H1 (cell line): Measurements from ENCODE around the gene DDX43. TPM values are rescaled to one million over a fixed set of nuclear protein-coding genes. Genes with fewer than 3 reads are reported as not detected.

Experiments used
- CTCF ChIA-PET: fragments of 300-600 bp; sonication (Branson Sonifier 250); formaldehyde crosslinking; loops from one replicate; lab custom pipeline; 2021; ENCODE audit not compliant: partially characterized antibody; lab: Charles Lee
- POLR2A ChIA-PET: fragments of 300-600 bp; sonication (Branson Sonifier 250); formaldehyde crosslinking; loops from one replicate; lab custom pipeline; 2021; ENCODE audit warnings: inconsistent platforms; ENCODE audit not compliant: partially characterized antibody; lab: Charles Lee
- DNase-seq, 2 experiments: peaks; one replicate each; pipeline versions ENCODE4 v3.0.0 to v3.0.0-alpha.2; 2010 to 2022; ENCODE audit warnings: low spot score in 2 of 2, low read depth in 1 of 2, mixed read lengths in 1 of 2
- FAIRE-seq: peaks from 2 replicates; lab custom pipeline; 2011; peaks lifted over from hg19 to GRCh38; lab: Jason Lieb, UNC
- H2AFZ ChIP-seq: 2 replicates; pipeline ENCODE4 v1.8.1; 2012; ENCODE audit warnings: low read length, inconsistent platforms
- H2AK5ac ChIP-seq: 2 replicates; pipeline ENCODE4 v1.6.1; 2013; ENCODE audit warnings: low read depth, low read length
- H2BK120ac ChIP-seq: replicated peaks from 2 replicates; pipeline ENCODE3; 2013; ENCODE audit warnings: low read depth, low read length, inconsistent platforms
- H2BK12ac ChIP-seq: 2 replicates; pipeline ENCODE4 v1.6.1; 2013; ENCODE audit warnings: low read depth, low read length
- H2BK15ac ChIP-seq: 2 replicates; pipeline ENCODE4 v1.6.1; 2013; ENCODE audit warnings: low read length
- H2BK20ac ChIP-seq: 2 replicates; pipeline ENCODE4 v1.6.1; 2013; ENCODE audit warnings: low read length
- H2BK5ac ChIP-seq: 2 replicates; pipeline ENCODE4 v1.6.1; 2013; ENCODE audit warnings: low read depth, low read length
- H3K14ac ChIP-seq: 2 replicates; pipeline ENCODE4 v1.6.1; 2013; ENCODE audit warnings: inconsistent platforms; ENCODE audit not compliant: insufficient read length
- H3K18ac ChIP-seq: 2 replicates; pipeline ENCODE4 v1.6.1; 2013; ENCODE audit warnings: low read length; ENCODE audit errors: extremely low read depth
- H3K23ac ChIP-seq: 2 replicates; pipeline ENCODE4 v1.6.1; 2013; ENCODE audit warnings: inconsistent platforms; ENCODE audit not compliant: insufficient read length
- H3K23me2 ChIP-seq: 2 replicates; pipeline ENCODE4 v1.6.1; 2013; ENCODE audit warnings: low read depth, low read length
- H3K27ac ChIP-seq: 2 replicates; pipeline ENCODE4 v1.6.1; 2011; ENCODE audit warnings: low read depth, low read length, inconsistent platforms
- H3K27me3 ChIP-seq, 4 experiments: replicated peaks in 1 of 4; 1 replicate in 1 of 4; 2 replicates in 3 of 4; pipeline versions ENCODE4 v1.6.1 to v1.8.1; 2011 to 2013; ENCODE audit warnings: low read length in 3 of 4, mild to moderate bottlenecking in 3 of 4, inconsistent platforms in 2 of 4, mixed read lengths in 2 of 4, moderate library complexity in 1 of 4; ENCODE audit not compliant: control insufficient read depth in 3 of 4, insufficient read depth in 3 of 4; ENCODE audit errors: extremely low read depth in 1 of 4
- H3K36me3 ChIP-seq, 4 experiments: 2 replicates each; pipeline versions ENCODE4 v1.6.1 to v1.8.1; 2011 to 2013; ENCODE audit warnings: mild to moderate bottlenecking in 4 of 4, low read length in 3 of 4, moderate library complexity in 2 of 4, control low read depth in 1 of 4, inconsistent platforms in 1 of 4; ENCODE audit not compliant: insufficient read depth in 4 of 4, control insufficient read depth in 2 of 4
- H3K4ac ChIP-seq: replicated peaks from 2 replicates; pipeline ENCODE3; 2013; ENCODE audit warnings: low read length, low read depth, mixed read lengths, inconsistent platforms; ENCODE audit not compliant: insufficient read length
- H3K4me1 ChIP-seq, 4 experiments: replicated peaks in 1 of 4; 1 replicate in 1 of 4; 2 replicates in 3 of 4; pipeline versions ENCODE4 v1.6.1 to v1.8.1; 2011 to 2013; ENCODE audit warnings: low read length in 3 of 4, inconsistent platforms in 2 of 4, mixed read lengths in 1 of 4; ENCODE audit not compliant: insufficient read depth in 4 of 4, control insufficient read depth in 3 of 4
- H3K4me2 ChIP-seq, 2 experiments: 2 replicates each; pipeline versions ENCODE4 v1.6.1 to v1.8.1; 2011 to 2013; ENCODE audit warnings: low read depth in 2 of 2, low read length in 2 of 2, control low read depth in 1 of 2, inconsistent platforms in 1 of 2, mild to moderate bottlenecking in 1 of 2; ENCODE audit not compliant: insufficient read depth in 1 of 2
- H3K4me3 ChIP-seq, 4 experiments: fragments of 200-600, 300-600 bp in 1 of 4; sonication (generic), shearing (Covaris generic), sonication (Bioruptor Twin) in 1 of 4; 2 replicates each; pipeline versions ENCODE4 v1.5.1 to v1.8.1; 2011 to 2016; ENCODE audit warnings: low read length in 4 of 4, low read depth in 3 of 4, control low read depth in 2 of 4, inconsistent platforms in 2 of 4, mild to moderate bottlenecking in 2 of 4, mixed read lengths in 1 of 4, moderate library complexity in 1 of 4; ENCODE audit not compliant: insufficient read depth in 2 of 4; ENCODE audit errors: extremely low read depth in 1 of 4
- H3K56ac ChIP-seq: replicated peaks from 2 replicates; pipeline ENCODE3; 2013; ENCODE audit warnings: low read depth, mild to moderate bottlenecking, mixed read lengths, low read length, inconsistent platforms; ENCODE audit not compliant: insufficient read length
- H3K79me1 ChIP-seq: 2 replicates; pipeline ENCODE4 v1.6.1; 2013; ENCODE audit warnings: low read depth, low read length, control low read depth
- H3K79me2 ChIP-seq, 2 experiments: 2 replicates each; pipeline versions ENCODE4 v1.6.1 to v1.8.1; 2012 to 2013; ENCODE audit warnings: low read length in 2 of 2, mild to moderate bottlenecking in 2 of 2, inconsistent platforms in 1 of 2; ENCODE audit not compliant: insufficient read depth in 2 of 2, control insufficient read depth in 1 of 2
- H3K9ac ChIP-seq, 4 experiments: replicated peaks in 1 of 4; 1 replicate in 1 of 4; 2 replicates in 3 of 4; pipeline versions ENCODE4 v1.6.1 to v1.8.1; 2011 to 2013; ENCODE audit warnings: low read depth in 3 of 4, low read length in 3 of 4, control low read depth in 2 of 4, mild to moderate bottlenecking in 2 of 4, moderate library complexity in 2 of 4, inconsistent platforms in 1 of 4; ENCODE audit errors: extremely low read depth in 1 of 4
- H3K9me3 ChIP-seq, 2 experiments: 2 replicates each; pipeline versions ENCODE4 v1.6.1 to v1.8.1; 2012 to 2013; ENCODE audit warnings: mild to moderate bottlenecking in 2 of 2, moderate library complexity in 2 of 2, control low read depth in 1 of 2, inconsistent platforms in 1 of 2, low read depth in 1 of 2, low read length in 1 of 2, mixed read lengths in 1 of 2; ENCODE audit not compliant: insufficient read depth in 2 of 2
- H4K20me1 ChIP-seq, 2 experiments: replicated peaks in 1 of 2; 2 replicates each; pipeline versions ENCODE3 to v1.8.1; 2011 to 2013; ENCODE audit warnings: inconsistent platforms in 2 of 2, low read length in 2 of 2, mild to moderate bottlenecking in 1 of 2; ENCODE audit not compliant: insufficient read depth in 2 of 2, control insufficient read depth in 1 of 2
- H4K5ac ChIP-seq: 2 replicates; pipeline ENCODE4 v1.6.1; 2013; ENCODE audit warnings: low read length, low read depth, mixed read lengths, inconsistent platforms; ENCODE audit not compliant: insufficient read length
- H4K8ac ChIP-seq: 2 replicates; pipeline ENCODE4 v1.8.0; 2013; ENCODE audit warnings: mild to moderate bottlenecking, moderate library complexity, low read length, inconsistent platforms; ENCODE audit not compliant: insufficient read depth; ENCODE audit errors: extremely low read depth
- H4K91ac ChIP-seq: replicated peaks from 2 replicates; pipeline ENCODE3; 2013; ENCODE audit warnings: low read length, mixed read lengths, inconsistent platforms; ENCODE audit not compliant: insufficient read length
- CHD1 ChIP-seq: IDR thresholded peaks from 2 replicates; pipeline ENCODE4 v1.6.1; 2012; ENCODE audit warnings: low read depth, low read length, improper control_type of control experiment
- SUZ12 ChIP-seq: fragments of 200-600 bp; sonication (generic); IDR thresholded peaks from 2 replicates; pipeline ENCODE4 v1.6.1; 2012; ENCODE audit warnings: mild to moderate bottlenecking, inconsistent platforms, low read length, moderate library complexity, mixed read lengths
- TCF12 ChIP-seq: IDR thresholded peaks from 2 replicates; pipeline ENCODE4 v1.6.1; 2011; ENCODE audit warnings: low read depth, mild to moderate bottlenecking, low read length
- YY1 ChIP-seq: IDR thresholded peaks from 2 replicates; pipeline ENCODE4 v1.6.1; 2011; ENCODE audit warnings: low read depth, mild to moderate bottlenecking, low read length
- WGBS, 2 experiments: shearing (Covaris generic) in 1 of 2; methylation state at CpG; one replicate each; pipeline versions ENCODE4 v1.1.6 to v1.1.7; 2013 to 2015; ENCODE audit warnings: low lambda C conversion rate in 2 of 2, mixed read lengths in 2 of 2, inconsistent platforms in 1 of 2, low coverage in 1 of 2, missing lambda C conversion rate in 1 of 2; ENCODE audit not compliant: insufficient replicate concordance in 2 of 2, insufficient coverage in 1 of 2, insufficient read length in 1 of 2; ENCODE audit errors: extremely low coverage in 1 of 2, missing lambda C conversion rate in 1 of 2; 5-methylcytosine and 5-hydroxymethylcytosine counted together
- polyA plus RNA-seq, 7 experiments: library from polyadenylated mRNA; depleted of rRNA in 3 of 7; stranded (reverse) in 5 of 7; unstranded in 2 of 7; fragments of >200 nt in 5 of 7; fragments of 200-250 nt in 2 of 7; gene quantifications; 1 replicate in 5 of 7; 2 replicates in 1 of 7; 4 replicates in 1 of 7; pipeline versions ENCODE4 v1.2.1 to v1.2.3, GENCODE V29; 2011 to 2013; ENCODE audit warnings: missing spikeins in 2 of 7, mixed read lengths in 2 of 7
- total RNA-seq: library from RNA; stranded (reverse); fragmentation: NEBNext Ultra II Directional; extraction: Animal tissue kit (Norgen Biotek cat#: 25700); gene quantifications from 2 replicates; pipeline ENCODE4 v1.2.1, GENCODE V29; 2021

DDX43 gene
- total and polyA plus RNA-seq, 2 of the 8 experiments (the other 6 are each of a cell fraction or from before 2014, with no cell fraction given): 0.05 TPM; not detected in 1

DNA sequence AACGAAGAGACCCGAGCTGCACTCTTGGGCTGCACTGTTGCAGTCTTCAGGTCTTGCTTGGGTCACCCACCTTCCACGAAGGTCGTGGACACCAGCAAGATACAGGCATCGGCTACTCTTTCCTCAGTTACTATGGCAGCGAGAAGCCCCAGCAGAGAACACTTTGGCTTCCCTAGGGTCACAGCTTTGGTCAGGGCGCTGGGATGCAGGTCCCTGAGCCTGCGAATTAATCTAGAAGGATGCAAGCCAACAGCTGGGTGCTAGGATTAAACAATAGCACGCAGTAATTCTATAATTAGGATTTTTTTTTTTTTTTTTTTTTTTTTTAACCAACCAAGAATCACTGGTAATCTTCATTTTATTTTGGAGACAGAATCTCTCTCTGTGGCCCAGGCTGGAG, 30.1 kb upstream of the DDX43 start:
- H3K23ac ChIP-seq: no peak overlapping the region
- ChIA-PET POLR2A (interaction anchor here (0.9 kb wide), 1 partner anchor 155 kb away, joined by 3 read pairs; no protein-coding TSS in a partner anchor), CTCF (interaction anchor here (1.4 to 2.4 kb wide), 5 partner anchors 12 to 56 kb away, joined by 3 to 12 read pairs (median 6); no protein-coding TSS in a partner anchor)
- no peaks in the 10 kb centered on the region for H4K20me1 ChIP-seq
- DNase-seq: no peak
- no peaks in the 10 kb centered on the region; a peak in 1 of 4 replicates for H3K9me3 ChIP-seq
- H2AK5ac ChIP-seq: no peak overlapping the region
- peaks cover 0 to 6% (median 2%) of the 10 kb centered on the region in 4 experiments; a peak in 3 of 7 replicates for H3K4me1 ChIP-seq
- H3K18ac ChIP-seq: no peak overlapping the region
- no peaks in the 10 kb centered on the region for H3K79me2 ChIP-seq
- FAIRE-seq: no peak
- no peaks in the 10 kb centered on the region for H3K79me1 ChIP-seq
- no peak overlapping the region for H3K27ac ChIP-seq
- no peak overlapping the region for H3K4ac ChIP-seq
- 87% methylated on average over 8 of the region's 9 CpGs; no CpG with 5 or more reads in 1 of the 2 experiments for WGBS, 2 experiments
- H4K91ac ChIP-seq: no peak overlapping the region
- H2AFZ ChIP-seq: 0 out of 2 replicates have a peak overlapping the region, but pooled peaks have one; percentile 20
- H2BK120ac ChIP-seq: no peak overlapping the region
- H3K36me3 ChIP-seq: no peaks in the 10 kb centered on the region
- 0 out of 2 replicates have a peak overlapping the region, but pooled peaks have one; percentile 43 for H2BK12ac ChIP-seq
- H3K27me3 ChIP-seq: no peaks in the 10 kb centered on the region
- no peak overlapping the region for H3K14ac ChIP-seq
- H2BK5ac ChIP-seq: no peak overlapping the region
- H2BK15ac ChIP-seq: no peak overlapping the region
- TF ChIP-seq CHD1 (no peak), TCF12 (no peak), SUZ12 (no peak), YY1 (no peak)
- TF ChIP-seq, all 59 proteins: peak for 0
- no peak overlapping the region for H3K9ac ChIP-seq
- H3K4me2 ChIP-seq: no peak overlapping the region
- H3K4me3 ChIP-seq: no peak overlapping the region
- no peak overlapping the region for H4K5ac ChIP-seq
- no peak overlapping the region for H2BK20ac ChIP-seq
- H3K56ac ChIP-seq: no peak overlapping the region
- no peaks in the 10 kb centered on the region for H3K23me2 ChIP-seq
- peak overlapping the region; percentile 22; the same call in 1 of the 2 replicates for H4K8ac ChIP-seq
